Adrenal gland (tissue), 5 donors: Measurements from ENCODE around the gene GRIN3B.

Experiments
- CTCF ChIP-seq, 6 experiments: fragments of 450-650 bp in 4 of 6; fragments of 200-600 bp in 2 of 6; sonication (generic) in 1 of 6; IDR thresholded peaks; 1 replicate in 5 of 6; 2 replicates in 1 of 6; pipeline versions ENCODE4 v1.5.1 to v1.8.0; 2016 to 2021; ENCODE audit warnings: antibody characterized with exemption in 6 of 6, mild to moderate bottlenecking in 2 of 6, moderate library complexity in 1 of 6
- POLR2A ChIP-seq, 2 donors: fragments of 450-650 bp; IDR thresholded peaks; one replicate each; pipeline ENCODE4 v1.6.1; 2017; ENCODE audit warnings: antibody characterized with exemption in 2 of 2, mild to moderate bottlenecking in 2 of 2, moderate library complexity in 1 of 2
- donor health status: DM: no; HTN: no; CAD: no.

GRCh38 chr19:1052349-1052975, 52.2 kb downstream of the GRIN3B start:
- TF ChIP-seq CTCF (IDR thresholded peaks at IDR 0.05) (no peak), POLR2A (IDR thresholded peaks at IDR 0.05) (no peak)
